Suprapubic skin (tissue), 3 donors: ENCODE results near the gene TLCD3B.

Experiments used
- POLR2AphosphoS5 ChIP-seq, 3 donors: sonication (generic); formaldehyde crosslinking; IDR thresholded peaks; one replicate each; pipeline ENCODE4 v1.6.1; 2017; ENCODE audit warnings: antibody characterized with exemption in 3 of 3
- TF ChIP-seq, protein P1 (sequence below), 2 donors: fragments of 200-600 bp in 1 of 2; fragments of 450-650 bp in 1 of 2; sonication (generic) in 1 of 2; IDR thresholded peaks; one replicate each; pipeline ENCODE4 v1.5.1; 2016 to 2019; ENCODE audit warnings: antibody characterized with exemption in 2 of 2, mild to moderate bottlenecking in 1 of 2, moderate library complexity in 1 of 2

DNA sequence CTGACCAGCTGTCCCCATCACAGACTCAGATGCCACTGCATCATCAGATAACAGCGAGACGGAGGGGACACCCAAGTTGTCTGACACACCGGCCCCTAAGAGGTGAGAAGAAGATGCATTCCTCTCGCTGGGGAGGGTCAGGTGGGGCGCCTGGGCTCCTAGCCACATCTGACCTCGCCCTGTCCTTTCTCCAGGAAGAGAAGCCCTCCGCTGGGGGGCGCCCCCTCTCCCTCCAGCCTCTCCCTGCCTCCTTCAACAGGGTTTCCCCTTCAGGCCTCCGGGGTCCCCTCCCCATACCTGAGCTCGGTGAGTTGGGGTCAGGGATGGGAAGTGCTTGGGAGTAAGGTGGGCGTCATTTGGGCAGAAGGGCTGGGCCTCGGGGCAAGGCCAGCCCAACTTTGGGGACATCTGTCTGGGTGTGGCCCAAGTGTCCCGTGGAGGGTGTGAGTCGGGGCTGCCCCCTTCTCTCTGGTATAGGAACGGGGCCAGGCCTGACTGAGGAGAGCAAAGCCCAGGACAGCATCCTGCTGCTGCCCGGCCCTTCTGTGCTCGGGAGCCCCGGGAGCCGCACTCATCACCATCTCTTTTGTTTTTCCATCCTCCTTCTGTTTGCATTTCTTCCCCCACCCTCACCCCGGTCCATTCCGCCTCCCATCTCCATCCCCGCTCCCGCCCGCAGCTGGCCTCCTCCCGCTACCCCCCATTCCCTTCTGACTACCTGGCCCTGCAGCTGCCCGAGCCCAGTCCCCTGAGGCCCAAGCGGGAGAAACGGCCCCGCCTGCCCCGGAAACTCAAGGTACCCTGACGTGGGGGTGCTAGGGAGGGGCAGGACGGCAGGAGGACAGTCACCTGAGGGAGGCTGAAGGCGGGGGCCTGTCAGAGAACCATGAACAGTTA lies 30.1 kb downstream of the TLCD3B start:
- TF ChIP-seq, protein P1, sequence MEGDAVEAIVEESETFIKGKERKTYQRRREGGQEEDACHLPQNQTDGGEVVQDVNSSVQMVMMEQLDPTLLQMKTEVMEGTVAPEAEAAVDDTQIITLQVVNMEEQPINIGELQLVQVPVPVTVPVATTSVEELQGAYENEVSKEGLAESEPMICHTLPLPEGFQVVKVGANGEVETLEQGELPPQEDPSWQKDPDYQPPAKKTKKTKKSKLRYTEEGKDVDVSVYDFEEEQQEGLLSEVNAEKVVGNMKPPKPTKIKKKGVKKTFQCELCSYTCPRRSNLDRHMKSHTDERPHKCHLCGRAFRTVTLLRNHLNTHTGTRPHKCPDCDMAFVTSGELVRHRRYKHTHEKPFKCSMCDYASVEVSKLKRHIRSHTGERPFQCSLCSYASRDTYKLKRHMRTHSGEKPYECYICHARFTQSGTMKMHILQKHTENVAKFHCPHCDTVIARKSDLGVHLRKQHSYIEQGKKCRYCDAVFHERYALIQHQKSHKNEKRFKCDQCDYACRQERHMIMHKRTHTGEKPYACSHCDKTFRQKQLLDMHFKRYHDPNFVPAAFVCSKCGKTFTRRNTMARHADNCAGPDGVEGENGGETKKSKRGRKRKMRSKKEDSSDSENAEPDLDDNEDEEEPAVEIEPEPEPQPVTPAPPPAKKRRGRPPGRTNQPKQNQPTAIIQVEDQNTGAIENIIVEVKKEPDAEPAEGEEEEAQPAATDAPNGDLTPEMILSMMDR (IDR thresholded peaks at IDR 0.05): no peak
- TF ChIP-seq POLR2AphosphoS5 (IDR thresholded peaks at IDR 0.05): no peak
